NCI-H526 treated with DMSO at 0.1 percent for 48 hours (cell line): ENCODE results near the gene AIG1.

Experiments used
- DNase-seq: peaks from one replicate; lab custom pipeline; 2025; lab: John Stamatoyannopoulos, UW

The AIG1 gene

GRCh38 chr6:143370812-143371370 is 310.2 kb downstream of the AIG1 start:
- no peak for DNase-seq

- DNase-seq: no peak
These were observed 311.7 kb downstream of the AIG1 start for GRCh38 chr6:143372199-143372882.

- no peak for DNase-seq
These were observed 313.3 kb downstream of the AIG1 start for GRCh38 chr6:143374014-143374413.

GRCh38 chr6:143375022-143375585 is 314.4 kb downstream of the AIG1 start:
- no peak for DNase-seq

- no peak for DNase-seq
These were observed 315.7 kb downstream of the AIG1 start for GRCh38 chr6:143376375-143376774.

- DNase-seq: no peak
These were observed 316.2 kb downstream of the AIG1 start for GRCh38 chr6:143376861-143377260.

GRCh38 chr6:143385636-143386035 is 324.9 kb downstream of the AIG1 start:
- DNase-seq: no peak

GRCh38 chr6:143390278-143390677 is 329.6 kb downstream of the AIG1 start:
- no peak for DNase-seq
